ENCODE measurements around the gene TLE3. TPM values are rescaled to one million over a fixed set of nuclear protein-coding genes. Genes with fewer than 3 reads are reported as not detected.

The TLE3 gene
- total RNA-seq, result 28.8 TPM

DNA sequence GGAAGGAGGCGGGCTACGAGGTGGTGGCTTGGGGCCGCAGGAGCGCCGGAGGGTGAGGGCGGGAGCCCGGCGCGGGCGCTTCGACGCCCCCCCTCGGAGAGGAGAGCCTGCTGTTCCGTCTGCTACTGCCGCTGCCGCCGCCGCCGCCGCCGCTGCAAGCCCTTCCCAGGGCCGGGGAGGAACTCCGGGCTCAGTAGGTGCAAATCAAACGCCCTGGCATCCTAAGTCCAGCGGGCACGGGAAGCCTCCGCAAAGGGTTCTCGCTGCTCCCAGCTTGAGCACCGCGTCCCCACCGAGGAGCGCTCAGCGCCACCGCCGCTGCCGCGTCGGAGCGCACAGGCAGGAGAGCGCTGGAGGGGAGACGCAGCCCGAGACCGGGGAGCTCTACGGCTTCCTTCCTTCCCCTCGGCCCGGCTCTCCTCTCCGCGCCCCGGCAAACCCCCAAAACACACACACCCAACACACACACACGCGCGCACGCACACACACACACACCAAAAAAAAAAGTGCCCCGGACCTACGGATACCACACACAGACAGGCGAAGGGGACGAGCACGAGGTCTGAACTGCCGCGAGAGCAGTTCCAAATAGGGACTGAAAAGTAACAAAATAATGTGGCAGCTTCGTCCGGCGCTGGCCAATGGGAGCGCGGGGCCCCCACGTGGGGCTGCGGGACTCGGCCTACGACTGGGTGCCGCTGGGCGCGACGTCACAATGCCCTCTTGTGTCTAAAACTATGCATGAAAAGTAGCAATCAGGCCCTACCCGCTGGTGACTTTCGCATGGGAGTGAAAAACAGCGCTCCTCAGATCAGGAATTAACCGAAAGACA lies at the start of gene TLE3:
TSS of gene TLE3 (minus strand) at position 597 of the 832 bp plus-strand sequence. CDS start 1,119 bp downstream, outside the sequence.

Small RNA genes within 50 kb of the gene (small RNA-seq; reads per million reads assigned to genes)
- gene MIR629, result 0.67 reads per million, percentile 66 among the genes with 10 or more reads in this experiment

All from diencephalon (tissue), 1 donor.